Parathyroid adenoma (tissue), 2 donors: ENCODE data around the gene ZBTB4.

Experiments used
- H2AFZ ChIP-seq: fragments of 300-600 bp; sonication (generic); one replicate; pipeline ENCODE4 v1.7.0; 2017; ENCODE audit warnings: antibody characterized with exemption, mild to moderate bottlenecking
- H3K27ac ChIP-seq: fragments of 300-600 bp; sonication (generic); one replicate; pipeline ENCODE4 v1.7.0; 2017
- H3K27me3 ChIP-seq: fragments of 300-600 bp; sonication (generic); one replicate; pipeline ENCODE4 v1.7.0; 2017; ENCODE audit warnings: low read length; ENCODE audit not compliant: control insufficient read depth, insufficient read depth
- H3K36me3 ChIP-seq: fragments of 300-600 bp; sonication (generic); one replicate; pipeline ENCODE4 v1.7.0; 2017; ENCODE audit warnings: low read length; ENCODE audit not compliant: control insufficient read depth, insufficient read depth
- H3K4me1 ChIP-seq: fragments of 300-600 bp; sonication (generic); one replicate; pipeline ENCODE4 v1.7.0; 2017; ENCODE audit warnings: control low read depth
- H3K4me2 ChIP-seq: fragments of 300-600 bp; sonication (generic); one replicate; pipeline ENCODE4 v1.7.0; 2017; ENCODE audit warnings: low read length
- H3K4me3 ChIP-seq: fragments of 300-600 bp; sonication (generic); one replicate; pipeline ENCODE4 v1.7.0; 2017; ENCODE audit warnings: low read depth, low read length
- H3K79me2 ChIP-seq: fragments of 300-600 bp; sonication (generic); one replicate; pipeline ENCODE4 v1.7.0; 2017; ENCODE audit warnings: control low read depth
- H3K9ac ChIP-seq: fragments of 300-600 bp; sonication (generic); one replicate; pipeline ENCODE4 v1.7.0; 2017; ENCODE audit warnings: mild to moderate bottlenecking
- H3K9me3 ChIP-seq: fragments of 300-600 bp; sonication (generic); one replicate; pipeline ENCODE4 v1.7.0; 2017; ENCODE audit warnings: low read length; ENCODE audit not compliant: control insufficient read depth
- CTCF ChIP-seq: fragments of 300-600 bp; sonication (generic); IDR thresholded peaks from one replicate; pipeline ENCODE4 v1.7.0; 2017; ENCODE audit warnings: antibody characterized with exemption, mild to moderate bottlenecking
- donor health status: primary hyperparathyroidism.

Gene ZBTB4

GRCh38 chr17:7437950-7438614 lies 41.3 kb downstream of the ZBTB4 start:
- H3K9me3 ChIP-seq, result no peaks in the 10 kb centered on the region
- no peak overlapping the region for H3K9ac ChIP-seq
- peak overlapping the region; percentile 7 for H3K4me3 ChIP-seq
- no peak for TF ChIP-seq CTCF
- no peaks in the 10 kb centered on the region for H3K27me3 ChIP-seq
- no peaks in the 10 kb centered on the region for H3K36me3 ChIP-seq
- H3K4me1 ChIP-seq, result peaks cover 10% of the 10 kb centered on the region
- no peaks in the 10 kb centered on the region for H3K79me2 ChIP-seq
- H2AFZ ChIP-seq, result peak overlapping the region; percentile 25
- peak overlapping the region; percentile 16 for H3K4me2 ChIP-seq
- peak overlapping the region; percentile 74 for H3K27ac ChIP-seq

- no peak for TF ChIP-seq CTCF
- Histone ChIP-seq H3K4me1 (peaks cover 10% of the 10 kb centered on the region), H2AFZ (peak overlapping the region; percentile 88), H3K4me3 (peak overlapping the region; percentile 25), H3K36me3 (no peaks in the 10 kb centered on the region), H3K79me2 (no peaks in the 10 kb centered on the region), H3K27ac (peak overlapping the region; percentile 74), H3K9ac (peak overlapping the region; percentile 40), H3K9me3 (no peaks in the 10 kb centered on the region), H3K27me3 (no peaks in the 10 kb centered on the region), H3K4me2 (peak overlapping the region; percentile 55)
Observed at GRCh38 chr17:7437369-7437863, 42.0 kb downstream of the ZBTB4 start.

- peak overlapping the region; percentile 40 for H3K9ac ChIP-seq
- peak overlapping the region; percentile 72 for H3K4me2 ChIP-seq
- peak overlapping the region; percentile 88 for H2AFZ ChIP-seq
- no peaks in the 10 kb centered on the region for H3K79me2 ChIP-seq
- peak overlapping the region; percentile 70 for H3K4me3 ChIP-seq
- peaks cover 10% of the 10 kb centered on the region for H3K4me1 ChIP-seq
- no peaks in the 10 kb centered on the region for H3K27me3 ChIP-seq
- H3K9me3 ChIP-seq, result no peaks in the 10 kb centered on the region
- H3K27ac ChIP-seq, result peak overlapping the region; percentile 74
- TF ChIP-seq CTCF, result peak; percentile 96
- no peaks in the 10 kb centered on the region for H3K36me3 ChIP-seq
Observed at GRCh38 chr17:7436556-7437368, 42.7 kb downstream of the ZBTB4 start.

- Histone ChIP-seq H3K4me3 (peak overlapping the region; percentile 70), H3K27ac (no peak overlapping the region), H2AFZ (peak overlapping the region; percentile 88), H3K9ac (no peak overlapping the region), H3K36me3 (no peaks in the 10 kb centered on the region), H3K4me1 (peaks cover 7% of the 10 kb centered on the region), H3K4me2 (peak overlapping the region; percentile 72), H3K9me3 (no peaks in the 10 kb centered on the region), H3K27me3 (no peaks in the 10 kb centered on the region), H3K79me2 (no peaks in the 10 kb centered on the region)
- TF ChIP-seq CTCF, result peak; percentile 5
Observed at GRCh38 chr17:7435676-7436555, 43.5 kb downstream of the ZBTB4 start.
